Measurements from ENCODE around the gene PTPN21.

The PTPN21 gene

GRCh38 chr14:88554457-88555286 is at the start of gene PTPN21:
Gene PTPN21, minus strand, starts transcription at chr14:88555007. Its CDS starts 4,590 bp downstream, at chr14:88550417.
- DNase-seq, result no peak

DNA sequence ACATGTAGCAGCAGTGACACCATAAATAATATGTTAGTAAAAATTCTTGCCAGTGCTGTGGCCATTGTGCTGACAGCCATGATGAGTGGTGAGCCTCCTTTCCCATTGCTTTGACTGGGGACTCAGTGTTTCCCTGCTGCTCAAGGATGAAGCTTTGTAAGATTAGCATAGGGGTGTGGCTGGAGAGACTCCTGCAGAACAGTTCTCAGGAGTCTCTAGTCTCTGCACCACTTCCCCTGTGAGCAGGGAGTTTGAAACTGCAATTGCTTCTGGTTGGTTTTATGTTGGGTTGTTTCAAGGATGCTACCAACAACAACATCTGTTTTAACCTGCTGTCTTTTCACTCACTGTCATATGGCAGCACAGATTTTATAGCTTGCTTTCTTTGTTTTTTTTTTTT is 49.4 kb upstream of the PTPN21 start:
- no peak for DNase-seq

GRCh38 chr14:88599761-88600439 is 45.1 kb upstream of the PTPN21 start:
- peak; percentile 87 for DNase-seq

- DNase-seq, result no peak
Observed at GRCh38 chr14:88599326-88599725, 44.5 kb upstream of the PTPN21 start.

DNA sequence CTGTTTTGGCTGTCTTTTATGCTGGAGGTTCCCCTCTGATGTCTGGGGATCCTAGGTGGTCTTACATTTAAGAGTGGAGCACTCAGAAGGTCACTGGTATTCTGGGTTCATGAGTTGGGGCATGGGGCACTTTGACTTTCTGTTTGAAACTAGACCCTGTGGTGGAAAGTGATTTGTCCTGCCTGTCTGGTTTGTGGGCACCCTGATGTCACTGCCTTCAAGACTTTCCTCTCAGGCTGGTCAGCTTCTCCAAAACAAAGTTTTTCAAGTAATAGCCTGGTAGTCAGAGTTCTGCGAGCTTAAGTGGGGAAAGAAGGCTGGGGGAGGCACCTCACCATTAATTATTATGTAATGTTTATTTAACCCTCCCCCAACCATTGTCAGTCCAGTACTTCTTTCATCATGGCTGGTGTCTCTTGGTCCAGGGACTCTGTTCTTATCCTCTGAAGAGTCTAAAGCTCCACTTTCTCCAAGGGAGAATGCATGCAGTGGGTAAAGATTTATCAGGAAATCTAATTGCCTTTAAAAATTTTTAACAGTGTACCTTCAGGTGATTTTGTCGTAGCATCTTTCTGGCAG is 43.4 kb upstream of the PTPN21 start:
- no peak for DNase-seq

DNA sequence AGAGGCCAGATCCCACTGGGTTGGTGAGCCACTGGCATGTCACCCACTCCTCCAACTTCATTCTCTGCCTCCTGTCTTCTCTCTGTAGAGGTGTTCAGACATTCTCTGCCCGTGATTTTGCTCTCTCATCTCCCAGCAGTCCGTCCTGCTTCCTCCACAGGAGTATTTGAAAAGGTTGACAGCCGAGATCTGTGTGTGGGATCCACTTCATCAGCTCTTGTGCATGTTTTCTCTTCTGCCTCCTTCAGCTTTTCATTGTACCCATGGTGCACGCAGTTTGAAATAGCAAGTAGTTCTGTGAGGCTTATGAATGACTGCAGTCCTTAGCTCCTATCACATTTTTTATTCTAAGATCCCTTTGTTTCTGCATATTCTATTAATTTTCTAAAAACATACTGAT is 42.8 kb upstream of the PTPN21 start:
- DNase-seq, result no peak

DNA sequence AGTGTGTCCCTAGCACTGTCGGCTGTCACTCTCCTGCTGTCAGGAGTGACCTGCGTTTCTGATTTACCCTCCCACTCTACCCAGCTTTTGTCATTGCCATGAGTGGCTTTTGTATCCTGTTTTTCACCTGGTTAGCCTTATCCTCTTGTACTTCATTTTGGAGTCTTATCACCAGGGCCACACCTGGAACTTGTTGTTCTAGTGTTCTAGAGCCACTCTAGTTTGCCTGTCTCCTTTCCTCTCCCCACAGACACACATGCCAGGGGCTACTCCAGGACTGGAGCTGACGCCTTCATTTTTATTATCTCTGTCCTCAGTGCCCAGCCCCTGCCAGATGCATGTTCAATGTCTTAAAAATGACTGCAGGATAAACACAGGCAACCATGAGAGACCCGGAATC is 42.2 kb upstream of the PTPN21 start:
- no peak for DNase-seq

DNA sequence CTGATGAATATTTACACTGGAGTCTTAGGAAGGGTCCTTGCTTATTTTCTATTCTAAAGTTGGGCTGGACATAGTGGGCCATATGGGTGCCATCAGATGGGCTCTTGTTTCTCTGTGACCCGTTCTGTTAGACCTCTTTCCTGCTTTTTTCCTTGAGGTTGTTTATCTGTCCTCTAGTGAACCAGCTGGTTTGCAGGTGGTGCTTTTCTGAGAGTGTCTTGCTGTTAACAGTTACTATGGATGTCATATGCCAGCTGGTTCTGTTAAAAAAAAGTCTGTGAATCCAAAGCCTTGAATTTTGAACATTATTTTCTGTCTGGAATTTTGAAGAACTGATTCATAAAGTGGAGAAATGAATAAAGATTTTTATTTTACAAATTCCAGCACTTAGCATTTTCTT is 37.2 kb upstream of the PTPN21 start:
- DNase-seq, result no peak

GRCh38 chr14:88590173-88590572 is 35.4 kb upstream of the PTPN21 start:
- DNase-seq, result no peak

DNA sequence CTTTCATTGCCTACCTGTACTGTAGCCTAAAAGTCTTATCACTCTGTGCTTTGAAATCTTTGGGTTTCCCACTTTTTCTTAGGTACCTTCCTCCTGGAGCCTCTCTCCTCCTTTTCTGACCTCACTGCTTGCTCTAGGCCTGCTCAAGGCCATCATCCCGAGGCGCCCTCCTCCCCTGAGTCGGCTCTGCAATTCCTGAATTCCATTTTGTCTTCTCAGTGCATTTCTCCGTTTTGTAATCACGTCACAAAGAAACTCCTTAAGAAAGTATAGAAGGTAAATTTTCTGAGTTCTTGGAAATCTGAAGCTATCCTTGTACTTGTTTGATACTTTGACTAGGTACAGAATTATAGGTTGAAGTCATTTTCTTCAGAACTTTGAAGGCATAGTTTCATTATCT is 33.3 kb upstream of the PTPN21 start:
- DNase-seq, result no peak

- DNase-seq, result no peak
Observed at GRCh38 chr14:88584451-88584850, 29.6 kb upstream of the PTPN21 start.

DNA sequence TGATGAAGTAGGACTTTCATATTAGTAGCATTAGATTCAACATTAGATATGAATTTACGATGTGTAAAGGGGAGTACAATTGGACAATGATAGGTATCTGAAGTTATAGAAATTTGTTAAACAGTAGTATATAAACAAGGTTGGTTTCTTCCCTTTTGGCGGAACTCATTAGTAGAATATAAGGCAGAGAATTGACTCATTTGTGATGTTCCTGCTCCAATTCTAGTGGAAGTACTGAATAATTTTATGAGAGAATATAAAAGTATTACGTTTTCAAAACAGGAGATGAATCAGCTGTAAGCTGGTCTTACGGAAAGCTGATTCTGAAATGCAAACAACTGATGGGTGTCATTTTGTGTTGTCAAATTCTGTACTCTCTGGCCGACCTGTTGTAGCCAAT is 21.4 kb upstream of the PTPN21 start:
- no peak for DNase-seq

DNA sequence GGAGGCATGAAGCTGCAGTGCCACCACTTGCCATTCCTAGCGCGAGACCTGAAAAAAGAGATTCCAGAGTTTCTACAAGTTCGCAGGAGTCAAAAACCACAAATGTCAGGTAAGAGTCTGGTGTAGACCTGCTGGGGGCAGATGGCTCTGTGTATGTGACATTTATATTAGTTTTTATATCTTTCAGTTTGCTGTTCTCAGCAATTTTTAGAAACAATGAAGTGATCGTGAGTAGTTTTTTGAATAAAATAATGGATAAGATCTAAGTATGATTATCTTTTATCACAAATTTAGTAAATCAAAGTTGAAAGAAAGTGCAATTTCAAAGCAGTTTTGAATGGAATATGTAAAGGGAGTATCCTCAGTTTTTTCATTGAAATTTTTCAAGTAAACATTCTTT is 17.3 kb upstream of the PTPN21 start:
- no peak for DNase-seq

- no peak for DNase-seq
Observed at GRCh38 chr14:88568196-88568595, 13.4 kb upstream of the PTPN21 start.

GRCh38 chr14:88565427-88565826 is 10.6 kb upstream of the PTPN21 start:
- no peak for DNase-seq

DNA sequence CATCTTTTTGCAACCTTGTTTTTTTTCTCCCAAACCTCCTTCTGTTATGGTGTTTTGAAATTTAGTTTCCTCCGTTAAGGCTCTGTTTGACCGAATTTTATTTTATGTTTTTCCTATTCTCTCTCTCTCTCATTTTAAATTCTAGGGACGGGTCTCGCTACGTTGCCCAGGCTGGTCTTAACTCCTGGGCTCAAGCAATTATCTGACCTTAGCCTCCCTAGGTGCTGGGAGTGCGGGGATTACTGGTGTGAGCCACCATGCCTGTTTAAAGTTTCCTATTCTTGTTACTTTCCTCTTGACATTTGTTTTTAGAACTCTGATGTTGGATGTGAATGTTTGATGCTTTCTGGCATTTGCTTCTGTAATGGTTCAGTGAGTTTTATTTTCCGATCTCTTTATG is 9.0 kb upstream of the PTPN21 start:
- DNase-seq, result no peak

- DNase-seq, result peak; percentile 93
Observed at GRCh38 chr14:88562831-88563686, 8.3 kb upstream of the PTPN21 start, which contains the start of gene ZC3H14. Gene ZC3H14, plus strand, starts transcription at chr14:88563037. Its CDS starts 97 bp downstream, at chr14:88563134.

- DNase-seq, result no peak
Observed at GRCh38 chr14:88562532-88562830, 7.7 kb upstream of the PTPN21 start.

GRCh38 chr14:88559852-88560251 is 5.0 kb upstream of the PTPN21 start:
- no peak for DNase-seq

- no peak for DNase-seq
Observed at GRCh38 chr14:88556581-88556980, 1.8 kb upstream of the PTPN21 start.

- DNase-seq, result no peak
Observed at GRCh38 chr14:88553886-88554456, 836 bp downstream of the PTPN21 start.

GRCh38 chr14:88552876-88553275 is 1.9 kb downstream of the PTPN21 start:
- no peak for DNase-seq

DNA sequence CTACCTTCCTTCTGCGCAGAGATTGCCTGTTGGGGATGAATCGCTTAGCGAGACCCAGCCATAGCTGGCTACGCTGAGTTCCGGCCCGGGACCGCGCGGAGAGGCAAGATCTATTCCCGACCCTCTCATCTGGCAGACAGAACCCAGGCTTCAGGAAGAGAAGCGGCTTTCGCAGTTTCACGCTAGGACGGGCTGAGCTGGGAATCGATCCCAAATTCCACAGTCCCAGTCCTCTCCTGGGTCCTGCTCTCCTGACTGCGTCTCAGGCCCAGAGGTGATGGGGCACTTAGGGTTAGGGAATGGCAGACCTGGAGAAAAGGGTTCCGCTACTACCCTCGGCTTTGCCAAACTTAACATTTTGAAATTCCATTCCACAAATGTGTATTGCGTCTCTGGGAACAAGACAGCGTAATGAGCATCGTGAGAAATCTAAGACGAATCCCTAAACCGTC is 2.8 kb downstream of the PTPN21 start:
- no peak for DNase-seq

All from activated CD4-positive, alpha-beta T cell treated with anti-CD3 and anti-CD28 coated beads, Interleukin-10, Interleukin-2, amounts not matched to agents 100 ng/mL and 50 ng/mL, durations not matched to agents 16 hours and 8 hours (primary cell).